Astrocyte of the cerebellum (primary cell): Measurements from ENCODE around the gene PDE4D.
"Not testable (repeated sequence)": the region's sequence is repeated elsewhere in the genome, so short reads cannot be mapped to it uniquely, and the experiment has no call there.

Experiments
- DNase-seq: peaks from one replicate; pipeline ENCODE4 v3.0.0-alpha.2; 2011; ENCODE audit warnings: low read depth
- H3K4me3 ChIP-seq: 2 replicates; pipeline ENCODE4 v1.5.1; 2011; ENCODE audit warnings: mild to moderate bottlenecking, low read depth, low read length, moderate library complexity
- in situ Hi-C: cut with HindIII; loops from 2 replicates; pipeline ENCODE4 v1.10.0; 2017; ENCODE audit warnings: low sequenced_read_pairs
- TF ChIP-seq, protein P1 (sequence below): IDR thresholded peaks from 2 replicates; pipeline ENCODE4 v1.5.1; 2012; ENCODE audit warnings: low read length, low read depth, moderate library complexity, mild to moderate bottlenecking; ENCODE audit errors: missing control alignments

PDE4D gene

DNA sequence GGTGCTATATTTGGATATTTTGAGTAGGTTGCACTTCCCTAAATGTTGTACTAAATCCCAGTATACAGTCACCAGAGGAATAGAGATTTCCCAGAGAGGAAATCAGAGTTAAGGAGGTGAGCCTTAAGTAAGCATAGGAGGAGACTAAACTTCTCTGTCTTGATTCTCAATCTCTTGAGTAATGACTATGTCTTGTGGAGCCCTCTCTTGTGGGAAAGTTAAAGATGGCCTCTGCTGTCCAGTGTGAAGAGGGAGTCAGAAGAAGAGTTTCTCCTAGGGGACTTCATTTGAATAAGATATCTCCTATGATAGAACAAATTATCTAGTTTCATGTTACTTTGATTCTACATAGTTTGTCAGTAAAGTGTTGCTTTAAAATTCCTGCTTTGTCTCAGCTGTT, 502.5 kb downstream of the PDE4D start:
- TF ChIP-seq, protein P1, sequence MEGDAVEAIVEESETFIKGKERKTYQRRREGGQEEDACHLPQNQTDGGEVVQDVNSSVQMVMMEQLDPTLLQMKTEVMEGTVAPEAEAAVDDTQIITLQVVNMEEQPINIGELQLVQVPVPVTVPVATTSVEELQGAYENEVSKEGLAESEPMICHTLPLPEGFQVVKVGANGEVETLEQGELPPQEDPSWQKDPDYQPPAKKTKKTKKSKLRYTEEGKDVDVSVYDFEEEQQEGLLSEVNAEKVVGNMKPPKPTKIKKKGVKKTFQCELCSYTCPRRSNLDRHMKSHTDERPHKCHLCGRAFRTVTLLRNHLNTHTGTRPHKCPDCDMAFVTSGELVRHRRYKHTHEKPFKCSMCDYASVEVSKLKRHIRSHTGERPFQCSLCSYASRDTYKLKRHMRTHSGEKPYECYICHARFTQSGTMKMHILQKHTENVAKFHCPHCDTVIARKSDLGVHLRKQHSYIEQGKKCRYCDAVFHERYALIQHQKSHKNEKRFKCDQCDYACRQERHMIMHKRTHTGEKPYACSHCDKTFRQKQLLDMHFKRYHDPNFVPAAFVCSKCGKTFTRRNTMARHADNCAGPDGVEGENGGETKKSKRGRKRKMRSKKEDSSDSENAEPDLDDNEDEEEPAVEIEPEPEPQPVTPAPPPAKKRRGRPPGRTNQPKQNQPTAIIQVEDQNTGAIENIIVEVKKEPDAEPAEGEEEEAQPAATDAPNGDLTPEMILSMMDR: no peak
- no peak for DNase-seq
- in situ Hi-C loops: no loop called here
- H3K4me3 ChIP-seq: no peak overlapping the region

DNA sequence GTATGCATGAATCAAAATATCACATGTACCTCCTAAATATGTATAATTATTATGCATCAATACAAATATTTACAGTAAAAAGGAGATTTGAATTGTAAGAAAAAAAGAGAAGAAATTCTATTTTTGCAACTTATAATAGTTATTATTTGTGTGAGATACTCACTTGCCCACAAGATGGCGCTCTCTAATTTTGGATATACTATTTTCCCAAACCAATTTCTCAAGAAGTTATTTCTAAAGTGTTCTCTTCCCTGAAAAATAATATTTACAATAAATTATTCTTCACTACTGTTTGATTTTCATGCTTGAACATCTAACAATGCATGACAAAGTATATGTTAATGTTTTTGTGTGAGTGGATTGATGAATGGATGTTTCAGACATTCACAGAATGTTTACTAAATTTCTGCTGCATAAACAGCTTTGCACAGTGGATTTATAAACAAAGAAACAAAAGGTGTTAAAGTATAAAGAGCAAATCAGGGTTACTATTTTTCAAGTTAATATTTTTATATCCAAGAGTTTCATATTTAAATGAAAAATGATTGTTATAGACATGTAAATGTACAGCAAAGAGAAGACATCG, 503.4 kb downstream of the PDE4D start:
- DNase-seq: peak; percentile 27
- in situ Hi-C loops: no loop called here
- TF ChIP-seq, protein P1: peak; percentile 30
- no peak overlapping the region for H3K4me3 ChIP-seq

DNA sequence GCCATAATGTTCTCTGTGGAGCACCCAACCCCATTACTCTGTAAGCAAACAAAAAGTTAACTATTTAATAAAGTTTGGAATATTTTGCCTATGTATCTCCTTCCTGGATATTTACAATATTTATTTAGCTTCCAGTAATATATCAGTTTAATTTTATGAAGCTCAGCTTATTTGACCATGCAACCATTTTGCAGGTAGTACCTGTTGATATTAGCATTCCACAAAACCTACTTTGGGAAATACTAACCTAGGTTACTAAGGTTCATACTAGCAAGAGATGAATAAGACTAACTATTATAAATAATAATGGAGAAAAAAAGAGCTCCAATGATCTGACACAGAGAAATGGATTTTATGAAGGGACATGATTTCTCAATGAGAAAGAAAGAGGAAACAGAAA, 506.4 kb downstream of the PDE4D start:
- in situ Hi-C loops: loop anchor here (10.0 kb wide), 1 partner anchor 408 kb away; no protein-coding TSS in a partner anchor
- TF ChIP-seq, protein P1: no peak
- H3K4me3 ChIP-seq: no peak overlapping the region
- no peak for DNase-seq

DNA sequence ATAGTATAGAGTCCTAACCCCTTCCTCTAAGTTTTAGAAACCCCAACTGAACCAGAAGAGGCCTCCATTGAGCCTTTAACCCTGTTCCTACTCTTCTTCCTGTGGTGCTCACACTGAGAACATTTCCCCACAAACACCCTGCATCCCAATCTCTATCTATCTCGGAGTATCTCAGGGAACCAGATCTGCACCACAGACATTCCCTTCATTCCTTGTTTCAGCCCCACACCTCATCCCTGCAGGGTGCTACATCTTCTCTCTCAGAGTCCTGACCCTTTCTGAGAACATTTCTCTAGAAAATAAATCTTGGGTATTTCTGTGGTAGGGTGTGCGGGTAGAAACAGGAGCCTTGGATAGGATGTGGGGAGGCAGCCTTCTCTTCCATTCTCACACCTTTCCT, 507.8 kb downstream of the PDE4D start:
- in situ Hi-C loops: loop anchor here (10.0 kb wide), 1 partner anchor 409 kb away; no protein-coding TSS in a partner anchor
- no peak for DNase-seq
- TF ChIP-seq, protein P1: no peak
- H3K4me3 ChIP-seq: no peak overlapping the region

DNA sequence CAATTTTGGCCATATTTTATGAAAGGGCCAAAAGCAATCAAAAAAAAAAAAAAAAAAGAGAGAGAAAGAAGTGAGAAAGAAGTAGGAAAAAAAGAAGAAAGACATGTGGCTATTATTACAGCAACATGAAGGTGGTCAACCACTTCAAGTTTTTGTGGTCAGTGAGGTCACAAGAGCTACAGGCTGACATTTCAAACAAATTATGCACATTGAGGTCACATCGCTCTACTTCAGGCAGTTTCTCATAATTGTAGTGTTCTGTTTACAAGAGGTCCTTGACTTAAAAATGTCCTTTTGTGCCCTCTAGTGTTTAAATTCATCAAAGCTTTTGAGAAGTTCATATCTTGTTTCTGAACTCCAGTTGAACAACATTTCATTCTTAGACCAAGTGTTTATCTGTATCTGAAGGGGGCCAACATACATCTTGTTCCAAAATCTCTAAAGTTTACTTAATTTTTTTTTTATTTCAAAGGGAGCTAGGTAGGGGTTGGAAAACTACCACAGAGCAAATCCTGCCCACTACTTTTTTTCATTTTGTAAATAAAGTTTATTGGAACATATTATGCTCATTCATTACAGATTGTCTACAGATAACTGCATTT, 513.1 kb downstream of the PDE4D start:
- TF ChIP-seq, protein P1: peak; percentile 28
- peak; percentile 92 for DNase-seq
- in situ Hi-C loops: loop anchor here (10.0 kb wide), 1 partner anchor 414 kb away; no protein-coding TSS in a partner anchor
- no peak overlapping the region for H3K4me3 ChIP-seq

DNA sequence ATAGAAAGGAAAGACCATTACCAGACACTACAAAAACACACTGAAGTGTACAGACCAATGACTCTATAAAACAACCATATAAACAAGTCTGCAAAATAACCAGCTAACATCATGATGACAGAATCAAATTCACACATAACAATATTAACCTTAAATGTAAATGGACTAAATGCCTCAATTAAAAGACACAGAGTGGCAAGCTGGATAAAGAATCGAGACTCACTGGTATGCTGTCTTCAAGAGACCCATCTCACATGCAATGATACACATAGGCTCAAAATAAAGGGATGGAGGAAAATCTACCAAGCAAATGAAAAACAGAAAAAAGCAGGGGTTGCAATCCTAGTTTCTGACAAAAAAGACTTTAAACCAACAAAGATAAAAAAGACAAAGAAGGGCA, 519.5 kb downstream of the PDE4D start:
- DNase-seq, in situ Hi-C loops, H3K4me3 ChIP-seq: not testable (repeated sequence)

DNA sequence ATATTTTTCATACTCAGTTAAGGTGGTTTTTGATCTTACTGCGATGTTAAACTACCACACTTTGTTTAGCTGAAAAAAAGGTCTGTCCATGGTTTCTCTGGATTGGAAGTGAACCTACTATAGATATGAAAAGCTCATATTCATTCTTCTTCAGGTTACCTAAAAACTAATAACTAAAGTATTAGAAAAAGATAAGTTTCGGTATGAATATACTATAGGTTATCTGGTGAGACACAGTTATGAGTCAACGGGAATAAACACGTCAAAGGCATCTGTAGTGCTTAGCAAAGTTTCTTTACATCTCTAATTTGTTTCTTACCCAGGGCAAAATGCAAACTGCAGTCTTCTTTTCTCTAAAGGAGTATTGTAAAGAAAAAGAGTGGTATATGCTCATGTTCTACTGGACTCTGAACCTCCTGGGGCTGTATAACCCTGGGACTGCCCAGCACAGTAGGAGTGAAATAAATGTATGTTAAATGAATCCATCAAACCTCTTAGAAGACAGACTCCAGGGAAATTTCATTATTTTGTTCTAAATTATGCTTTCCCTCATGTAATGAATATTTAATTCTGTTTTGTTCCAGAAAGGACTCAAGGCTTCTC, 521.9 kb downstream of the PDE4D start:
- H3K4me3 ChIP-seq: no peak overlapping the region
- in situ Hi-C loops: no loop called here
- DNase-seq: no peak
- TF ChIP-seq, protein P1: no peak
